ENCODE data around the gene SLC7A1. TPM values are rescaled to one million over a fixed set of nuclear protein-coding genes. Genes with fewer than 3 reads are reported as not detected.

The SLC7A1 gene
- total and polyA plus RNA-seq, 2 of the 13 experiments (the other 11 are each of a cell fraction or from before 2014, with no cell fraction given): 14.5 to 15.3 TPM

GRCh38 chr13:29561918-29562317, 33.6 kb downstream of the SLC7A1 start (continued):
- TF ChIP-seq ZNF550 (CRISPR knock-in tag; IDR thresholded peaks at IDR 0.05; ENCODE audit: borderline replicate concordance): no peak
- TF ChIP-seq CEBPG (CRISPR knock-in tag; IDR thresholded peaks at IDR 0.05): 0 out of 2 replicates have a peak, but pooled peaks have one; percentile 10
- no peak for TF ChIP-seq SMAD3 (CRISPR knock-in tag; IDR thresholded peaks at IDR 0.05)
- no peak for TF ChIP-seq ZNF275 (CRISPR knock-in tag; IDR thresholded peaks at IDR 0.05; ENCODE audit: borderline replicate concordance)
- no peak for TF ChIP-seq ZFP36L1 (CRISPR knock-in tag; IDR thresholded peaks at IDR 0.05)
- TF ChIP-seq HOXA9 (CRISPR knock-in tag; IDR thresholded peaks at IDR 0.05; ENCODE audit: borderline replicate concordance): no peak
- TF ChIP-seq ZNF614 (CRISPR knock-in tag; IDR thresholded peaks at IDR 0.05; ENCODE audit: borderline replicate concordance): no peak
- peak; percentile 91 for TF ChIP-seq RARA (CRISPR knock-in tag; IDR thresholded peaks at IDR 0.05)

- FAIRE-seq (no peak), DNase-seq (ENCODE audit: low spot score) (no peak), ATAC-seq (no peak)
- peaks cover 13 to 31% of the 10 kb centered on the region in 2 experiments for H3K36me3 ChIP-seq (replicated peaks in 1 of 2; ENCODE audit: control insufficient read depth in 1 of 2, insufficient read depth in 2 of 2, low read length in 2 of 2)
- BruUV-seq (replicated peaks): no TSS peak
- no peak overlapping the region for H3K4me2 ChIP-seq (ENCODE audit: low read depth, low read length)
- POLR2A ChIA-PET: no interaction called here
- H4K20me1 ChIP-seq (ENCODE audit: insufficient read depth, low read length): peaks cover 27% of the 10 kb centered on the region
- no peak overlapping the region for H3K4me3 ChIP-seq (replicated peaks in 1 of 3; ENCODE audit: insufficient read depth in 1 of 3, low read depth in 2 of 3, low read length in 3 of 3)
- CTCF ChIA-PET (ENCODE audit: low intra/inter-chr PET ratio, low total read pairs): no interaction called here
- intact Hi-C loops (cut with micrococcal nuclease; ENCODE audit: unreplicated experiment) (no loop called here), in situ Hi-C loops (cut with HindIII; ENCODE audit: extremely low pct_ligation_motif_present, low pct_unique_long_range_greater_than_20kb) (no loop called here)
- H3K9ac ChIP-seq (ENCODE audit: insufficient read depth, low read depth, low read length): no peak overlapping the region
- 100% methylated on average over 3 of the region's 3 CpGs for WGBS (ENCODE audit: low lambda C conversion rate)
- peaks cover 1% of the 10 kb centered on the region; the same call in 1 of the 2 replicates for H3K4me1 ChIP-seq (ENCODE audit: insufficient read depth, low read length)
- no peak overlapping the region for H2AFZ ChIP-seq (ENCODE audit: low read length)
- H3K27ac ChIP-seq (ENCODE audit: extremely low read length, insufficient read depth, low read length): no peak overlapping the region
- H3K27me3 ChIP-seq (ENCODE audit: control insufficient read depth in 1 of 2, insufficient read depth in 2 of 2, low read length in 2 of 2): no peaks in the 10 kb centered on the region
- H3K79me2 ChIP-seq (ENCODE audit: insufficient read depth, low read length): peaks cover 40% of the 10 kb centered on the region
- no peaks in the 10 kb centered on the region for H3K9me3 ChIP-seq (ENCODE audit: low read length)
- TF ChIP-seq E2F2 (CRISPR knock-in tag; IDR thresholded peaks at IDR 0.05; ENCODE audit: borderline replicate concordance): no peak
- TF ChIP-seq FOXK2 (IDR thresholded peaks at IDR 0.05): no peak
- TF ChIP-seq KDM5A (IDR thresholded peaks at IDR 0.05; ENCODE audit: borderline replicate concordance, low read length): no peak
- no peak for TF ChIP-seq ZSCAN20 (CRISPR knock-in tag; IDR thresholded peaks at IDR 0.05; ENCODE audit: borderline replicate concordance)
- TF ChIP-seq ZNF138 (CRISPR knock-in tag; IDR thresholded peaks at IDR 0.05; ENCODE audit: low read depth): no peak
- no peak for TF ChIP-seq AKNA (CRISPR knock-in tag; IDR thresholded peaks at IDR 0.05; ENCODE audit: borderline replicate concordance)
- TF ChIP-seq ZC3H13 (CRISPR knock-in tag; IDR thresholded peaks at IDR 0.05): no peak
- TF ChIP-seq MXD1 (CRISPR knock-in tag; IDR thresholded peaks at IDR 0.05): no peak
- TF ChIP-seq SP140L (CRISPR knock-in tag; IDR thresholded peaks at IDR 0.05; ENCODE audit: borderline replicate concordance): no peak
These were observed 38.7 kb downstream of the SLC7A1 start for GRCh38 chr13:29556742-29557141.
